ENCODE measurements around the gene SLC29A1.

SLC29A1 gene

DNA sequence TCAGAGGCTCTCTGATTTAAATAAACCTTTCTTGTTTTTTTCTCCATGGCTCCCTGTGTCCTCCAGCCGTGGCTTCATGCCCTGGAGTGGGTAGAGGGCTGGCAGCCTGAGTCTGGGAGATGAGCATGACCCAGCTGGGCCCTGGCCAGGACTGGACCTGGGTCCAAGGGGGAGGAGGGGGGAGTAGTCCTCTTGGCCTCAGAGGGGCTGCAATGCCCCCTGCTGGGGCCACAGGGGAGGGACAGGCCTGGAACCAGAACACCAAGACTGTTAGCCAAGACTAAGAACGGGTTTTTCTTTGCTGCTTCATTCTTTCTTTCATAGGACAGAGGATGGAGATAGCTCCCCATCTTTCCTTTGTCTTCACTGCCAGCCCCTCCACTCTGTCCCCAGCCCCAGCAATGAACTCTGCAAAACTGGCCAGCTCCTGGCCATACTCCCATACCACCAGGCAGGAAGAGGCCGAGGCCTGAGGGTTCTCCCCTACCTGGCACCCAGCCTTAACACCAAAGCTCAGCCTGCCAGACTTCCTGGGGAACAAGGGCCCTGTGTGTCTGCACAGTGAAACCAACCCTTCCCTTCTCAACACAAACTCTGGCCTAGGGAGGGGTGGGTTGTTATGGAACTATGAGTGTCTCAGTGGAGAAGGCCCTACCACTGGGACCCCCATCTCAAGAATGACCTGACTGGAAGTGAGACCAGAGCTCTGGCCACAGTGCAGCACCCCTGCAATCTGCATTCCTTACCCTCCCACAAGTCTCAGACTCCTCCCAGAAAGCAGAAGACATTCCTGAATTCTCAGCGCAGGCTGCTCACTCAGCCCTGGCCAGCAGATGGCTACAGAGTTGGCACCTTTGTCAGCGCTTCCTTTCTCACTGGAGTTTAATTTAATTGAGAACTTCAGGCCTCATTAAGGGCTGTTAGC lies 11.0 kb downstream of the SLC29A1 start:
- in situ Hi-C loops (cut with MboI; ENCODE audit: low sequenced_read_pairs) = no loop called here

DNA sequence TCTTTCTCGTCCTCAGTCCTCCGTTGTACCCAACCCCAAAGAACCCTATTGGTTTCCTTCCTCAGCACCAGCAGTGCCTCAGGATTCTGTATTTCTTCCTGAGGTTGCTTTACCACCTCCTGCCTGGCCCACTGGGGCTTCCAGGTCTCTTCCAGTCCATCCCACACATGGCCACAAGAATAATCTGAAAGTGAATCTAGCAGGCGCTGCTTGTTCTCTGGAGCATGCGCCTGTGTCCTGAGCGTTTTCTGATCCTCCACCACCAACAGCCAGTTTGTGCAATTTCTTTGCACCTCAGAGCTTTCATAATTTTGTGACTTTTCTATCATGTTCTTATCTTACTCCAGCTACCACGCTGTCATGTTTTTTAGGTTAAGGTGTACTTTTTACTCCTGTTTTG lies 11.9 kb downstream of the SLC29A1 start:
- in situ Hi-C loops (cut with MboI; ENCODE audit: low sequenced_read_pairs) = no loop called here

DNA sequence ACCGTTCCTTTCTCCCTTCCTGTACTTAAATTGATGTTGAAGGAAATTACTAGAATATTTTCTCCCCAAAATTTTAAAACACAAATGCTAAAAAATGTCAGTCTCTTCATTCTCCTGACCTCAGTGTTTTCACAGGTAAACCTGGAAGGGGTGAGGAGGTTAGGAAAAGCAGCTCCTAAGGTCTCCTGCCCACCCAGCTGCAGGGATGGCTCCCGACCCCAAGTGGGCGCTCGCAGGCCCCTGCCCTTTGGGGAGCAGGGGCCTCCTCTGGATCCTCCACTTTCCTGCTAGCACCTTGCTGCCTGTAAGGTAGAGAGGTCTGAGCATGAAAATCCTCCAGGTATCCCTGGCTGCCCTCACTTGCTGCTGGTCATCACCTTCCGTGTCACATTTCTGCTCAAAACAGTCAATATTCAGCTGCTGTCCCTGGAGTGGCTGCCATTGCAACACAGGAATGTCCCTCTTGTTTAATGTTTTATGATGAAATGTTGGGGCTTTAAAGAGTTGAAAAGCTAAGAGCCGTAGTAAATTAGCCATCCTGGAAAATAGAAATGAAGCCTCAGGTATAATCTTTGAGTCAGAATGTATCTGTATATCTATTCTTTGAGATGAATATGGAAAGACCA lies 12.6 kb downstream of the SLC29A1 start:
- in situ Hi-C loops (cut with MboI; ENCODE audit: low sequenced_read_pairs) = no loop called here

DNA sequence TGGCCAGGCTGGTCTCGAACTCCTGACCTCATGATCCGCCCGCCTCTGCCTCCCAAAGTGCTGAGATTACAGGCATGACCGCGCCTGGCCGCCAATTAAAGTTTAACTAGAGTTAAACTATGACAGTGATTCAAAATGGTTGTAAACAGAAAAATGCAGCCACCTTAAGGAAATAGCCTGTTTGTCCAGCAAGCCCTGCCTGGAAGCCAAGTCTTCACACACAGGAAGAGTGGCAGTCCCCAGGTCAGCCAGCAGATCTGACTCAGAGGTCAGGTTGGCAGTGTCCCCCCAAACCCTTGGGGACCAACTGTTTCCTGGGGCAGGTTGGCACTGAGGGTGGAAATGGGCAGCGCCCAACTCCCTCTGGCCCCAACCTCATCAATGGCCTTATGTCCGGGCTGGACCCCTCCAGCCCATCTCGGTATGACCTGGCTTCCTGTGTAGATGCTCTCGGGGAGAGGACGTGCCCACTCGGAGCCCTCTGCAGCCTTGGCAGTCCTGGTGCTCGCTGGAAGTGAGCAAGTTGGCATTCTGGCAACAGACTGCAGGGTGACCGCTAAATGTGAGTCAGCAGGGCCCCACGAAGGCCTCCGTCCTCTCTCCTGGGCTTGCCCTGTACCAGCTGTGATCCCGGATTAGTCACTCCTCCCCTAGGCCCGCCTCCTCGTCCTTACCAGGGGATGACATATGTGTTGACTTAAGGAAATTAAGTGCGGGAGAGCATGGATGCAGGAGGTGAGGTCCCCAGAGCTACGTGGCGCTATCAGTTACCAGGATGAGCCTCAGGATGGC lies 13.8 kb downstream of the SLC29A1 start:
- in situ Hi-C loops (cut with MboI; ENCODE audit: low sequenced_read_pairs) = no loop called here

DNA sequence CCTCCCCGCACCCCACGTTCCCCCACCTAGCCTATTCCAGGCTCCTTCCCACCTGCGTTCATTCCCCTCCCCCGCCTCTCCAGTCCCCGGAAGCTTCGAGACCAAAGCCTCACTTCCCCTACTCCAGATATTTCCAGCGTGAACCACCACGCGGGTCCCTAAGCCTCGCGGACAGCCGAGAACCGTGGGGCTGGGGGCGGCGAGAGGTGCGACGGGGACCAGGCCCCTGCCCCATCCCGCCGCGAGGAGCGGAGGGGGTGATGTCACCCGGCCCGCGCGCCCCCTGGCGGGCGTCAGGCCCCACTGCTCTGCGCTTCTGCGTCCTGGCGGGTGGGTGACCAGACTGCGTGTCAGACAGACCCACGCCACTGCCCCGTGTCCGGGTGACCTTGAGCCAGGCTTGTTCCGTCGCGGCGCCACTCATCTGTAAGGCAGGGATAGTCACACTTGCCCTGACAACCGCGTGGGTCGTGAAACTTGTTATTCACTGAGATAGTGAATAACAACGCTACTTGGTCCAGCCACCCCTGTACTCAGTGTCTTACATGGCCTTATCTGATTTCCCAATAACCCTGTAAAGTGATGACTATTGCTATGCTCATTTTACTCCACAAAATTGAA lies 14.5 kb downstream of the SLC29A1 start:
- in situ Hi-C loops (cut with MboI; ENCODE audit: low sequenced_read_pairs) = no loop called here

DNA sequence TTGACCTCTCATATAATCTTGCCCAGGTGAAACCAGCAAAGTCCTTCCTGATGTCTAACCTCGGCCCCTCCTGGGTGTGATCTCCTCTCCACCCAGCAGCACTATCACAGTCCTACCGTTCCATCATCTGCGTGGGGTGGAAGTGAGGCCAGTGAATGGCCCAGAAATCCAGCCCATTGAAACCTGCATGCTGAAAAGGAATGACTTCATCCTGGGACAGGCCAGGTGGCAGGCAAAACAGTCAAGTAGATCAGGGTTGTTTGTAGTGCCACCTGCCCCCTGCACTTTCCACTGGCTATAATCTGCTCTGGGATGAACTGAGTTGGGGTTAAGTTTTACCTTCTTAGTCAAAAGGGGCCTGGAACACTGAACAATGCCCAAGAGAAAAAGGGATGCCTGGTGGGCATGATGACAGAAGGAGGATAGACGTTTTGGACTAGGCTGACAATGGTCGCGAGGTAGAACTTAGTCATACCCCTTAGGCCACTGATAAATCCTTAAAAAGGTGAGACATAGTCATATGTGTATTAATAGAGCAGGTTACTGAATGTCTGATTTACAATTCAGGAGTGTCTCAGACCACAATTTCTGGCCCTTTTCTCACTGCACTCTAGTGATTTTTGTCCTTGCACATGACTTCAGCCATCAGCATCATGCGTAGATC lies 15.4 kb downstream of the SLC29A1 start:
- in situ Hi-C loops (cut with MboI; ENCODE audit: low sequenced_read_pairs) = no loop called here

DNA sequence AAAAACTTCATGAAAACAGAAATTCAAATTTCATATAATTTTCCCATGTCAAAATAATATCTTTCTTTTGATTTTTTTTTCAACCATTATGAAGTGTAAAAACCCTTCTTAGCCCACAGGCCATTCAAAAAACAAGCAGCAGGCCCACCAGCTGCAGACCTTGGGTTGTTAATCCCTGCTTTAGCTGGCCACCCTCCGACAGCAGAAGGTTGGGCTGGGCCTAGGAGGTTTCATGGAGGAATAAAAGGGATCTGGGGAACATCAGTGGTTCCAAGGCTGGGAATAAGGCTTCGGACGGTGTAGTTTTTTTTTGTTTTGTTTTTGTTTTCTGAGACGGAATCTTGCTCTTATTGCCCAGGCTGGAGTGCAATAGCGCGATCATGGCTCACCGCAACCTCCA lies 19.9 kb downstream of the SLC29A1 start:
- in situ Hi-C loops (cut with MboI; ENCODE audit: low sequenced_read_pairs) = no loop called here

DNA sequence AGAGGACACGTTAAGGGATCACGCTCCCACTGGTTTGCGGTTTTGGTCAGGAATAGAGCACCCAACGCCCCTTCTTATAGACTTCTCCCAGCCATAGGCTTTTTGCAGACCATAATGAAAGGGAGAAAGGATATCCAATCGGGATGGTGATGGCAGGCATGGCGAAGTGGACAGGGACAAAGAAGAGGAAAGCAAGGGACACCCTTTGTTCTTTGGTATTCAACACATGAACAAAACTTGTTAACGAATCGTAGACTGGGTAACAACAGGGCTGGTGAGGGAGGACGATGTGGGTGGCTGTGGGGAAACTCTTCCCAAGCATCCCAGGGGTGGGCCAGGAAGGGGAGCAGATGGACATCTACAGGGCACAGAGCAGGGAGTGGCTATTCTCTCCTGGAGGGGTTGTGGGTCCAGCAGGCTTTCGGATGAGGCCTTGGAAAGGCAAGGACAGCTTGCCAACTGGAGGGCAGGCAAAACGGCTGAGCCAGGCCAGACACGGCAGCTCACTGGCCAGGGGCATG lies 22.1 kb downstream of the SLC29A1 start:
- in situ Hi-C loops (cut with MboI; ENCODE audit: low sequenced_read_pairs) = no loop called here

DNA sequence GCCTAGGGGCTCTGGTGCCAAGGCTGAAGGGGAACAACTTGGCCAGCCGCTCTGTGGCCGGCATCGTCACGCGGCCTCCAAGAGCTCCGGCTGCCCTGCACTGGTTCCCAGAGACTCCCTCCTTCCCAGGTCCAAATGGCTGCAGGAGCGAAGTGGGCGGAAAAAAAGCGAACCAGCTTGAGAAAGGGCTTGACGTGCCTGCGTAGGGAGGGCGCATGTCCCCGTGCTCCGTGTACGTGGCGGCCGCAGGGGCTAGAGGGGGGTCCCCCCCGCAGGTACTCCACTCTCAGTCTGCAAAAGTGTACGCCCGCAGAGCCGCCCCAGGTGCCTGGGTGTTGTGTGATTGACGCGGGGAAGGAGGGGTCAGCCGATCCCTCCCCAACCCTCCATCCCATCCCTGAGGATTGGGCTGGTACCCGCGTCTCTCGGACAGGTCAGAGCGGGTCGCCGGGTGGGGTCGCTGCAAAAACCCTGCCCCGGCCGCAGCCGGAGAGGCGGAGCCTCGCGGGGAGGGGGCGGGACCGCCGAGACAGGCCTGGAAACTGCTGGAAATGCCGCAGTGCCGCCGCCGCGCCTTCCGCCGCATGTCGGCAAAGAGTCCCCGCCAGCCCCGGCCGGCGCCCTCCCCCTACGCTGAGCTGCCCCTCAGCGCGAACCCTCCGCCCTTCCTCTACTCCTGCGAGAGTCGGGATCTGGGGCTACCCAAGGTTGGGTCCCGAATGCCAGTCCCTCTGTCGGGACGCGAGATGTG lies 22.7 kb downstream of the SLC29A1 start:
- in situ Hi-C loops (cut with MboI; ENCODE audit: low sequenced_read_pairs) = no loop called here

DNA sequence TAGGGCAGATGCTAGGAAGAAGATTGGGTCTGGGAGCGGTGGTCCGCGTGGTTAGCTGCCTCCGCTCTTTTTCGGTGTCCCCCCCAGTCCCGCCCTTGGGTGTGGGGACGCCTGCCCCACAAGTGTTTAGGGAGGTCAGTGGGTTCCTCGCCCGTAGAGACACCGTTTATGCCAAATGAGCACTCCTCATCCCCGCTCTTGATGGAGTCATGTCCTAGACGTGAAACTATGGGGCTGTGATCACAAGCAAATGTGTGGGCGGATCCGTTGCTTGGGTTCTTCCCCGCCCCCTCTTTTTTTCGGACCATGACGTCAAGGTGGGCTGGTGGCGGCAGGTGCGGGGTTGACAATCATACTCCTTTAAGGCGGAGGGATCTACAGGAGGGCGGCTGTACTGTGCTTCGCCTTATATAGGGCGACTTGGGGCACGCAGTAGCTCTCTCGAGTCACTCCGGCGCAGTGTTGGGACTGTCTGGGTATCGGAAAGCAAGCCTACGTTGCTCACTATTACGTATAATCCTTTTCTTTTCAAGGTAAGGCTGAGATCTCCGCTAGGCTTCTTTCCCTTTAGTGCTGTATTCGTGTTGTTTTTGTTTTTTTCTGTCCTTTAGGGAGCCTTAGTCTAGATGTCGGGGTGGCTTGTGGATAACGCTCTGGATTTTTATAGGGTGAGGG lies 23.4 kb downstream of the SLC29A1 start, which contains the start of gene HSP90AB1:
Gene HSP90AB1, plus strand, starts transcription at position 439 of the 675 bp plus-strand sequence. CDS start 1,529 bp downstream, outside the sequence.
- in situ Hi-C loops (cut with MboI; ENCODE audit: low sequenced_read_pairs) = no loop called here

DNA sequence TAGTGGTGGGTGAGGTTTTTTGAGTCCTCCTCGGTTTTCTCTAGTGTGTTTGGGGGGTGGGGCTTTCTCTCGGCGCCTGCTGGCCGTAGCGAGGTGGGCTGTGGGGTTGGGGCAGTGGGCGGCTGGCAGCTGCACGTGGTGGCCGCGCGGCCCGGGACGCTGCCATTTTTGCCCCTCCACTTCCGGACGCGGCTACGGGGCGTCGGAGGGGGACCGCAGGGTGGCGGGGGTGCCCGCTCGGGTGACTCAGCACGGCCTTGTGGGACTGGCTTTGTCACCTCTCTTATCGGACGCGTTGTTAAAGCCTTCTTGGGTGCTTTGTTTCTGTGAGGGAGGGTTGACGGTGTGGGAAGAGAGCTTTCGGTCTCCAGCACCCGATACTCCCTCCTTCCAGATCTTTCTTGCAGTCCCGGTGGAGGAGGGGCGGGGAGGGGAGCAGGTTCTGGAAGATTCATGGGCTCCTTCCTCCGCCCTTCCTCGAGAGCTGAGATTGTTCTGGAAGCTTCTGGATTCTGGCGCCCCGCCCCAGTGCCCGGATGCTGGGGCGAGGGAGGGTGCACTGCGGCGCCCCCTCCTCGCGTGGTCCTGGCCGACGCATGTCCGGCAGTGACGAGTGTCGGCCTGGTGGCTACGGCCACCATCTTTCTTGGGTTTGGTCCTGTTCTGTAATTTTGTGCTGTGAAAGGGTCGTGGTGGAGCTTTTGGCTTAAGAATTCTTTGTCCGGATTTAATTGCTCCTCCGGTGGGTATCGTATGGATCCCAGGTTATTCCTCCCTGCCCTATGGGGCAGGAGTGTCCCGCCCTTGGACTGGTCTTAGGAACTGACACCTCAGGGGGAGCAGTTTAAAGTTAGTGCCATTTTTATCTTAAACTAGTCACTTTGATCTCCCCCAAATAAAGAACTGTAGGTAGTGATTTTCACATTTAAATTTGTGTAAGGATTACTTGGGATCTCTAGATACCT lies 24.2 kb downstream of the SLC29A1 start:
- in situ Hi-C loops (cut with MboI; ENCODE audit: low sequenced_read_pairs) = no loop called here

DNA sequence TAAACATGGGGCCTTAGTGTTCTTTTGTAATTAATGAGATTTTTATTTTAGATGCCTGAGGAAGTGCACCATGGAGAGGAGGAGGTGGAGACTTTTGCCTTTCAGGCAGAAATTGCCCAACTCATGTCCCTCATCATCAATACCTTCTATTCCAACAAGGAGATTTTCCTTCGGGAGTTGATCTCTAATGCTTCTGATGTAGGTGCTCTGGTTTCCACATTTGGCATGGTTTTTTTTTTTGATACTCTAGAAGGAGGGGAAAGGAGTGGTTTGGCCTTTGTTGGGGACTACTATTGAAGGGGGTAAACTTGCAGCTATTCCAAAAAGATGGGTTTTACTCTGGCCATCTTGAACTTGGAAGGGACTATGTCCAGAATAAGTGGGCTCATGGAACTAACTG lies 25.2 kb downstream of the SLC29A1 start:
- in situ Hi-C loops (cut with MboI; ENCODE audit: low sequenced_read_pairs) = no loop called here

DNA sequence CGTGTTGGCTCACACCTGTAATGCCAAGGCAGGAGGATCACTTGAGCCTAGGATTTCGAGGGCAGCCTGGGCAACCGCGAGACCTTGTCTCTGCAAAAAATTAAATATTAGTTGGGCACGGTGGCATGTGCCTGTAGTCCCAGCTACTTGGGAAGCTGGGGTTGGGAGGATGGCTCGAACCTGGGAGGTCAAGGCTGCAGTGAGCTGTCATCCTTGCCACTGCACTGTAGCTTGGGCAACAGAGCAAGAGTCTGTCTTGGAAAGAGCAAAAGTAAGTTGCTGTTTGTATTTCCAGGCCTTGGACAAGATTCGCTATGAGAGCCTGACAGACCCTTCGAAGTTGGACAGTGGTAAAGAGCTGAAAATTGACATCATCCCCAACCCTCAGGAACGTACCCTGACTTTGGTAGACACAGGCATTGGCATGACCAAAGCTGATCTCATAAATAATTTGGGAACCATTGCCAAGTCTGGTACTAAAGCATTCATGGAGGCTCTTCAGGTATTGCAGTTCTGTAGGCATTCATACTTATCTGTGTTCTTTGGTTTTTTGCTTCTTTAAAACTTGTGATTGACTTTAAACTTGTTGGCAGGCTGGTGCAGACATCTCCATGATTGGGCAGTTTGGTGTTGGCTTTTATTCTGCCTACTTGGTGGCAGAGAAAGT lies 25.8 kb downstream of the SLC29A1 start:
- in situ Hi-C loops (cut with MboI; ENCODE audit: low sequenced_read_pairs) = no loop called here

DNA sequence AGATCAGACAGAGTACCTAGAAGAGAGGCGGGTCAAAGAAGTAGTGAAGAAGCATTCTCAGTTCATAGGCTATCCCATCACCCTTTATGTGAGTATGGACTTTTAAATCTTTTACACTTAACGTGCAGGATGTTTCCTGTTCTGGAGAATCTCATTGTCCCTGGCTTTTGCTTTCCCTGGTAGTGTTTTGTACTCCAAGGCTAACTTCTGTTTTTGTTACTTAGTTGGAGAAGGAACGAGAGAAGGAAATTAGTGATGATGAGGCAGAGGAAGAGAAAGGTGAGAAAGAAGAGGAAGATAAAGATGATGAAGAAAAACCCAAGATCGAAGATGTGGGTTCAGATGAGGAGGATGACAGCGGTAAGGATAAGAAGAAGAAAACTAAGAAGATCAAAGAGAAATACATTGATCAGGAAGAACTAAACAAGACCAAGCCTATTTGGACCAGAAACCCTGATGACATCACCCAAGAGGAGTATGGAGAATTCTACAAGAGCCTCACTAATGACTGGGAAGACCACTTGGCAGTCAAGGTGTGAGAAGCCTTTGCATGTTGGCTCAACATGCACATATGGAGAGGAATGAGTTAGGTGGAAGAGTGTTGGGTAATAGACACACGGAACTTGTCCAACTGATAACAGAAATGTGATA lies 26.8 kb downstream of the SLC29A1 start:
- in situ Hi-C loops (cut with MboI; ENCODE audit: low sequenced_read_pairs) = no loop called here

DNA sequence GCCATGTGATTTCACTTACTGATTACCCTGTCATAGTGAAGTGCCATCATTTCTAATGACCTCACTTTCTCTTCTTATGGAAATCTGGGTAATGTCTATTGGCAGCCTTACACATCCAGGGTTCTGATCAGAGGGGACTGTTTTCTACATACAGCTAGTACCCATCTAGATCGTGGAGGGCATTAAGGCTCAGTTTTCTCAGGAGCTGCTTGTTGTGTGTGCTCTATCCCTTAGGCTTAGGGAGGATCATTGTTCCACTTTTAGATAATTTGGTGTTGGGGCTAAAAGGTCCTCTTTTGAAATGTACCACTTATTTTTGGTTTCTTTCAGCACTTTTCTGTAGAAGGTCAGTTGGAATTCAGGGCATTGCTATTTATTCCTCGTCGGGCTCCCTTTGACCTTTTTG lies 27.3 kb downstream of the SLC29A1 start:
- in situ Hi-C loops (cut with MboI; ENCODE audit: low sequenced_read_pairs) = no loop called here

DNA sequence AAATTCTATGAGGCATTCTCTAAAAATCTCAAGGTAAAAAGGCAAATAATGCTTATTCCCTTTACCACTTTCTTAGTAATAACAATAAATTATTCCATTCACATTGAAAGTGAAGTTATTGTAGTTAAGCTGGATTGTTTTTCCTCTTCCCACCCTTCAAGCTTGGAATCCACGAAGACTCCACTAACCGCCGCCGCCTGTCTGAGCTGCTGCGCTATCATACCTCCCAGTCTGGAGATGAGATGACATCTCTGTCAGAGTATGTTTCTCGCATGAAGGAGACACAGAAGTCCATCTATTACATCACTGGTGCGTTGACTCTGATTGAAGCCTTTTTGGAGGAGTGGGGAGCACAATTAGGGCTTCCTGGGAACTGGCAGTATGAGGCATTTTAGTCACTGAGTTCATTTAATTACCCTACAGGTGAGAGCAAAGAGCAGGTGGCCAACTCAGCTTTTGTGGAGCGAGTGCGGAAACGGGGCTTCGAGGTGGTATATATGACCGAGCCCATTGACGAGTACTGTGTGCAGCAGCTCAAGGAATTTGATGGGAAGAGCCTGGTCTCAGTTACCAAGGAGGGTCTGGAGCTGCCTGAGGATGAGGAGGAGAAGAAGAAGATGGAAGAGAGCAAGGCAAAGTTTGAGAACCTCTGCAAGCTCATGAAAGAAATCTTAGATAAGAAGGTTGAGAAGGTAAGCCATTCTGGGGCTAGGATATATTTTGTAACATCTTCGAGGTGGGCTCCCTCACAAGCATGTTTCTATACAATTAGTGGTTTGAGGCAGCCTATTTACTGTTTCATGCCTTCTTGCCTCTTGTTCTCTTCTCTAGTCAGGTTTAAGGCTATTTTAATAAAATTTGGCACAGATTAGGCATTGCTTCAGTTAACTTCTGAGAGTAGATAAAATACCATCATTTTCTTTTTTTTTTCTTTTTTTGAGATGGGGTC lies 28.5 kb downstream of the SLC29A1 start:
- in situ Hi-C loops (cut with MboI; ENCODE audit: low sequenced_read_pairs) = no loop called here

All from hTERT RPE-1 (cell line).